HG03039 (cell line): ENCODE results near the gene ABCC4.
A peak's percentile ranks its signal among the peaks of the same experiment; 100 is the strongest.
"Not testable (repeated sequence)": the region's sequence is repeated elsewhere in the genome, so short reads cannot be mapped to it uniquely, and the experiment has no call there.

ENCODE experiments used
- ATAC-seq: cut with Tn5 transposase; IDR thresholded peaks from one replicate; pipeline ENCODE4 v1.9.1; 2021; ENCODE audit warnings: mild to moderate bottlenecking, moderate library complexity; ENCODE audit not compliant: unreplicated experiment

ABCC4 gene

GRCh38 chr13:95199896-95200295 lies 101.4 kb downstream of the ABCC4 start:
- ATAC-seq: no peak

GRCh38 chr13:95198606-95199005 lies 102.6 kb downstream of the ABCC4 start:
- not testable (repeated sequence) for ATAC-seq

GRCh38 chr13:95197548-95197947 lies 103.7 kb downstream of the ABCC4 start:
- ATAC-seq: no peak

- ATAC-seq: no peak
Observed at GRCh38 chr13:95195146-95195545, 106.1 kb downstream of the ABCC4 start.

GRCh38 chr13:95193509-95194230 lies 107.6 kb downstream of the ABCC4 start:
- ATAC-seq: no peak

GRCh38 chr13:95192998-95193397 lies 108.3 kb downstream of the ABCC4 start:
- ATAC-seq: no peak

GRCh38 chr13:95192564-95192945 lies 108.7 kb downstream of the ABCC4 start:
- not testable (repeated sequence) for ATAC-seq

GRCh38 chr13:95191821-95192563 lies 109.3 kb downstream of the ABCC4 start:
- ATAC-seq: peak; percentile 84

- ATAC-seq: no peak
Observed at GRCh38 chr13:95188128-95188527, 113.1 kb downstream of the ABCC4 start.

- no peak for ATAC-seq
Observed at GRCh38 chr13:95185851-95186250, 115.4 kb downstream of the ABCC4 start.

- no peak for ATAC-seq
Observed at GRCh38 chr13:95185311-95185710, 115.9 kb downstream of the ABCC4 start.

GRCh38 chr13:95184317-95184716 lies 116.9 kb downstream of the ABCC4 start:
- no peak for ATAC-seq

- peak; percentile 31 for ATAC-seq
Observed at GRCh38 chr13:95182570-95183265, 118.5 kb downstream of the ABCC4 start.

GRCh38 chr13:95181586-95181985 lies 119.7 kb downstream of the ABCC4 start:
- peak; percentile 53 for ATAC-seq

GRCh38 chr13:95180513-95181245 lies 120.6 kb downstream of the ABCC4 start:
- ATAC-seq: no peak

- no peak for ATAC-seq
Observed at GRCh38 chr13:95176611-95177259, 124.5 kb downstream of the ABCC4 start.

- no peak for ATAC-seq
Observed at GRCh38 chr13:95174517-95174916, 126.7 kb downstream of the ABCC4 start.

GRCh38 chr13:95168191-95168590 lies 133.1 kb downstream of the ABCC4 start:
- ATAC-seq: no peak

GRCh38 chr13:95167003-95167402 lies 134.2 kb downstream of the ABCC4 start:
- ATAC-seq: not testable (repeated sequence)

- ATAC-seq: no peak
Observed at GRCh38 chr13:95164830-95165229, 136.4 kb downstream of the ABCC4 start.
